Heart right ventricle (tissue), 16 donors: ENCODE data around the gene PARD3. TPM values are rescaled to one million over a fixed set of nuclear protein-coding genes. Genes with fewer than 3 reads are reported as not detected.

ENCODE experiments used
- ATAC-seq, 8 donors: fragments of 200-7000 bp; cut with Tn5 transposase; one replicate each; pipeline ENCODE4 v1.9.1; 2020; ENCODE audit warnings: mild to moderate bottlenecking in 8 of 8, moderate library complexity in 8 of 8, moderate number of reproducible peaks in 1 of 8
- DNase-seq, 2 donors: peaks; one replicate each; pipeline ENCODE4 v3.0.0-alpha.2; 2020
- H3K27ac ChIP-seq, 10 donors: fragments of 200-600 bp; sonication (generic) in 2 of 10; one replicate each; pipeline versions ENCODE4 v1.5.0 to v1.8.0; 2020 to 2022; ENCODE audit warnings: mild to moderate bottlenecking in 3 of 10
- H3K27me3 ChIP-seq, 7 donors: fragments of 200-600 bp; one replicate each; pipeline ENCODE4 v1.8.0; 2021 to 2022; ENCODE audit warnings: mild to moderate bottlenecking in 2 of 7
- H3K36me3 ChIP-seq, 9 donors: fragments of 200-600 bp; sonication (generic) in 1 of 9; one replicate each; pipeline versions ENCODE4 v1.5.0 to v1.8.0; 2020 to 2022; ENCODE audit warnings: mild to moderate bottlenecking in 2 of 9
- H3K4me1 ChIP-seq, 9 donors: fragments of 200-600 bp; sonication (generic) in 1 of 9; one replicate each; pipeline versions ENCODE4 v1.5.0 to v1.8.0; 2020 to 2022; ENCODE audit warnings: mild to moderate bottlenecking in 4 of 9
- H3K4me3 ChIP-seq, 10 donors: fragments of 200-600 bp; sonication (generic) in 2 of 10; one replicate each; pipeline versions ENCODE4 v1.5.0 to v1.8.0; 2020 to 2022; ENCODE audit warnings: mild to moderate bottlenecking in 7 of 10, moderate library complexity in 2 of 10
- H3K9me3 ChIP-seq, 11 donors: fragments of 200-600 bp in 10 of 11; sonication (generic) in 2 of 11; one replicate each; pipeline versions ENCODE4 v1.5.0 to v1.8.0; 2013 to 2022; ENCODE audit warnings: mild to moderate bottlenecking in 2 of 11, control low read depth in 1 of 11, moderate library complexity in 1 of 11
- CTCF ChIP-seq, 9 donors: fragments of 200-600 bp; sonication (generic) in 2 of 9; IDR thresholded peaks; one replicate each; pipeline versions ENCODE4 v1.5.0 to v1.8.0; 2021 to 2022; ENCODE audit warnings: antibody characterized with exemption in 9 of 9, mild to moderate bottlenecking in 5 of 9, moderate library complexity in 1 of 9
- WGBS, 2 donors: extraction: QIAGEN DNeasy Blood & Tissue Kit; methylation state at CpG; one replicate each; pipeline ENCODE4 v1.1.7; 2013; ENCODE audit warnings: inconsistent platforms in 1 of 2; 5-methylcytosine and 5-hydroxymethylcytosine counted together
- intact Hi-C, 10 donors: fragments of 100-400 bp; cut with DNase I; formaldehyde crosslinking; loops; one replicate each; pipeline versions ENCODE4 v1.11.1 to v1.14.2; 2022
- polyA plus RNA-seq, 2 donors: library from polyadenylated mRNA; stranded (reverse); fragments of 200-250 nt; gene quantifications; one replicate each; pipeline ENCODE4 v1.2.3, GENCODE V29; 2013
- total RNA-seq, 10 donors: library from RNA; stranded (reverse); fragmentation: NEBNext Ultra II Directional in 3 of 10; extraction: Animal tissue kit (Norgen Biotek cat#: 25700) in 3 of 10; gene quantifications; one replicate each; pipeline versions ENCODE4 v1.2.1 to v1.2.4, GENCODE V29; 2021 to 2023
- donor health status: Arrhythmogenic right ventricular cardiomyopathy.
- donor health status: ischemic (EF 13 %, LVEDD 7.1; RV severe dilation, severe dysfunction).
- donor health status: healthy with polysubstance abuse.
- donor health status: DM: no; HTN: yes; CAD: no.
- donor health status: DM: no; HTN: no; CAD: no.
- donor health status: ischemic (EF 25% LVEDD 6.9; RV normal size, moderate dysfunction).
- donor health status: ischemic (EF 25% LVEDD 5.7; RV mildly dilated, moderate dysfunction).
- donor health status: healthy.
- donor health status: DM: yes; HTN: yes; CAD: no.
- donor health status: Ischemic cardiomyopathy.
- donor health status: ischemic (EF 35%, LVEDD 5.7; RV mildly dilated, moderate dysfunction).
- donor health status: nonischemic (EF 11% LVEDD 7.7; RV severe dilation, severe dysfunction).
- donor health status: DM: yes; HTN: yes; CAD: no.
- donor health status: PGD.
- donor health status: ischemic (EF 29% LVEDD 5.4; RV normal size, mild dysfunction).
- donor health status: nonischemic (EF 23%, LVEDD 6.1; RV moderate dilation, normal function).

PARD3 gene
- total and polyA plus RNA-seq, 12 donors = 19.7 to 41.8 (median 34.2) TPM

GRCh38 chr10:34737772-34738169 lies 77.3 kb downstream of the PARD3 start:
- ATAC-seq (no peak), DNase-seq (no peak)
- intact Hi-C loops = loop anchor here in 1 of 10 donors (5.0 kb wide), 1 partner anchor 75 kb away; no protein-coding TSS in a partner anchor
- H3K27me3 ChIP-seq = no peaks in the 10 kb centered on the region
- peaks cover 8 to 20% (median 13%) of the 10 kb centered on the region in 9 donors for H3K4me1 ChIP-seq
- no peak for TF ChIP-seq CTCF (IDR thresholded peaks at IDR 0.05)
- no peak overlapping the region for H3K27ac ChIP-seq
- H3K4me3 ChIP-seq = no peak overlapping the region
- H3K9me3 ChIP-seq = no peaks in the 10 kb centered on the region
- WGBS, 2 donors = 92 to 94% methylated on average over 7 of the region's 7 CpGs
- no peaks in the 10 kb centered on the region for H3K36me3 ChIP-seq

- Histone ChIP-seq H3K36me3 (no peaks in the 10 kb centered on the region), H3K27ac (no peak overlapping the region), H3K9me3 (no peaks in the 10 kb centered on the region), H3K4me1 (peaks cover 8 to 17% (median 13%) of the 10 kb centered on the region in 9 donors), H3K4me3 (no peak overlapping the region), H3K27me3 (no peaks in the 10 kb centered on the region)
- intact Hi-C loops = loop anchor here in 1 of 10 donors (5.0 kb wide), 1 partner anchor 75 kb away; no protein-coding TSS in a partner anchor
- no peak for TF ChIP-seq CTCF (IDR thresholded peaks at IDR 0.05)
- no peak for DNase-seq
- ATAC-seq = no peak
- WGBS, 2 donors = 88 to 95% methylated on average over 12 of the region's 12 CpGs
Measured at GRCh38 chr10:34736976-34737771, 77.9 kb downstream of the PARD3 start.

GRCh38 chr10:34734918-34735317 lies 80.2 kb downstream of the PARD3 start:
- H3K27ac ChIP-seq = no peak overlapping the region
- H3K27me3 ChIP-seq = no peaks in the 10 kb centered on the region
- no peaks in the 10 kb centered on the region for H3K9me3 ChIP-seq
- 88 to 89% methylated on average over 3 of the region's 3 CpGs for whole genome bisulfite sequencing, 2 donors
- no peaks in the 10 kb centered on the region for H3K36me3 ChIP-seq
- H3K4me3 ChIP-seq = no peak overlapping the region
- ATAC-seq (no peak), DNase-seq (no peak)
- H3K4me1 ChIP-seq = peaks cover 4 to 13% (median 10%) of the 10 kb centered on the region in 9 donors
- no peak for TF ChIP-seq CTCF (IDR thresholded peaks at IDR 0.05)
- intact Hi-C loops = loop anchor here in 1 of 10 donors (5.0 kb wide), 1 partner anchor 77 kb away; no protein-coding TSS in a partner anchor

- peaks cover 0 to 23% (median 15%) of the 10 kb centered on the region in 9 donors for H3K4me1 ChIP-seq
- DNase-seq = no peak
- no peak overlapping the region for H3K4me3 ChIP-seq
- H3K9me3 ChIP-seq = no peaks in the 10 kb centered on the region
- WGBS, 2 donors = 83 to 84% methylated on average over 4 of the region's 4 CpGs
- TF ChIP-seq CTCF (IDR thresholded peaks at IDR 0.05) = no peak
- H3K27ac ChIP-seq = no peak overlapping the region
- intact Hi-C loops = no loop called here
- no peak for ATAC-seq
- H3K36me3 ChIP-seq = no peaks in the 10 kb centered on the region
- no peaks in the 10 kb centered on the region for H3K27me3 ChIP-seq
Measured at GRCh38 chr10:34732926-34733325, 82.2 kb downstream of the PARD3 start.
